HG03066 (cell line): ENCODE measurements around the gene JAG2.

Source experiments
- ATAC-seq: cut with Tn5 transposase; IDR thresholded peaks from one replicate; pipeline ENCODE4 v1.9.1; 2021; ENCODE audit warnings: low read depth; ENCODE audit not compliant: unreplicated experiment

JAG2 gene

GRCh38 chr14:105185001-105185400 is 16.4 kb upstream of the JAG2 start:
- ATAC-seq, result no peak

- no peak for ATAC-seq
These were observed 15.9 kb upstream of the JAG2 start for GRCh38 chr14:105184461-105184860.

GRCh38 chr14:105182296-105183020 is 13.9 kb upstream of the JAG2 start:
- ATAC-seq, result no peak

- ATAC-seq, result no peak
These were observed 13.1 kb upstream of the JAG2 start for GRCh38 chr14:105181549-105182295.

- peak; percentile 60 for ATAC-seq
These were observed 12.3 kb upstream of the JAG2 start, which contains the start of gene NUDT14 for GRCh38 chr14:105180592-105181548. Gene NUDT14, minus strand, starts transcription at chr14:105181312. Its CDS starts 103 bp downstream, at chr14:105181209.

GRCh38 chr14:105179191-105179590 is 10.6 kb upstream of the JAG2 start:
- no peak for ATAC-seq

GRCh38 chr14:105178868-105179140 is 10.2 kb upstream of the JAG2 start:
- ATAC-seq, result no peak

GRCh38 chr14:105178069-105178867 is 9.7 kb upstream of the JAG2 start:
- no peak for ATAC-seq

GRCh38 chr14:105177082-105177481 is 8.5 kb upstream of the JAG2 start:
- no peak for ATAC-seq

GRCh38 chr14:105176513-105176912 is 7.9 kb upstream of the JAG2 start:
- no peak for ATAC-seq

- ATAC-seq, result no peak
These were observed 5.6 kb upstream of the JAG2 start for GRCh38 chr14:105173901-105174894.

- no peak for ATAC-seq
These were observed 4.6 kb upstream of the JAG2 start for GRCh38 chr14:105173145-105173544.

GRCh38 chr14:105172476-105172875 is 3.9 kb upstream of the JAG2 start:
- ATAC-seq, result no peak

GRCh38 chr14:105171004-105171673 is 2.6 kb upstream of the JAG2 start:
- no peak for ATAC-seq

- ATAC-seq, result no peak
These were observed 1.4 kb upstream of the JAG2 start for GRCh38 chr14:105169776-105170655.

- no peak for ATAC-seq
These were observed 467 bp upstream of the JAG2 start for GRCh38 chr14:105168979-105169507.

GRCh38 chr14:105168093-105168420 is 519 bp downstream of the JAG2 start:
- no peak for ATAC-seq
